Amniotic epithelial cell (primary cell): ENCODE results near the gene PRR23A.

ENCODE experiments used
- DNase-seq: peaks from one replicate; pipeline ENCODE4 v3.0.0-alpha.2; 2010; ENCODE audit warnings: low read depth

The PRR23A gene

GRCh38 chr3:138972941-138973340 is 33.1 kb downstream of the PRR23A start:
- DNase-seq: no peak

DNA sequence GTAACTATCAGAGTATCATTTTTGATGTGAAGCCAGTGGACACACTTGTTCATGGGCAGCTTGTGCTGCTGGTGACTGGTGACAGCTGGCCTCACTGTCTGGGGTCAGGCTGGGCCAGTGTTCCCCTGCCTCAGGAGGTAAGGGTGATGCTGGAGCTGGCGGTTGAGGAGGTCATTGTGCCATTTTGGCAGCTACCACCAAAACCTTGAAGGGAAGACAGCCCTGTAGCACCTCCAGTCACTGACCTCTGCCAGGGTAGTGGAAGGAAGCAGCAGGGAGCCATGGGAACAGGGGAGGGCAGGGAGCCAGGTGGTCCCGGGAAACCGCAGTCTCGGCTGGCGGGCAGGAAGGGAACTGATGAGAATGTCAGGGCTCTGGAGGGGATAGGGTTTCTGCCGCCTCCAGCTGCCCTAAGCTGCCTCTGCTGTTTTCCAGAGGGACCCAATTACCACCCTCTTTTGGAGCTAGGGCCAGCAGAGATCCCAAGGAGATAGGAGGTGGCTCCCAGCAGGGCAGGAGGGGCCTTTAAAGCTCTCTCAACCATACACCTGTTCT is 34.2 kb downstream of the PRR23A start:
- DNase-seq: no peak

- no peak for DNase-seq
Observed at GRCh38 chr3:138964923-138965322, 41.1 kb downstream of the PRR23A start.

DNA sequence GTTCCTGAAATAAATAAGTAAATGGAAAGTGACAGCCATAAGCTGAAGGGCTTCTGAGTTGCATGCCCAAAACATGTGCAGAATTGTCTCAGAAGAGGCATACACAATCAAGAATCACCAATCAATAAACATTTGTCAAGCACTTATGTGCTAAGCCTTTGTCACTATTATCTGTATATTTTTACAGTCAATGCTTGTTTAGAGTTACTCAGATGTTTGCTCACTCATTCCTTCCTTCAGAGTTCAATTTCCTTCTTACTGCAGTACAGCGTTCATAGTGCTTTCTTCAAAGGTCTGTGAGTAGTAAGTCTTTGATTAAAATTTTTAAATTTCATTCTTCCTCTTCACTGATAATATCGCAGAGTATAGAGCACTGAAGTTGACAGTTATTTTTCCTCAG is 41.8 kb downstream of the PRR23A start:
- no peak for DNase-seq

- DNase-seq: no peak
Observed at GRCh38 chr3:138962854-138963560, 43.1 kb downstream of the PRR23A start.

GRCh38 chr3:138960417-138960852 is 45.6 kb downstream of the PRR23A start:
- no peak for DNase-seq
